Mucosa of descending colon (tissue), 3 donors: ENCODE data around the gene STAM. TPM values are rescaled to one million over a fixed set of nuclear protein-coding genes. Genes with fewer than 3 reads are reported as not detected.

Experiments
- ATAC-seq: fragments of 200-7000 bp; cut with Tn5 transposase; one replicate; pipeline ENCODE4 v1.9.1; 2020; ENCODE audit warnings: mild to moderate bottlenecking, moderate library complexity
- DNase-seq, 3 donors: peaks; one replicate each; pipeline ENCODE4 v3.0.0-alpha.2; 2020
- H3K36me3 ChIP-seq: fragments of 200-600 bp; one replicate; pipeline ENCODE4 v1.8.0; 2021; ENCODE audit warnings: low read depth, mild to moderate bottlenecking
- H3K4me1 ChIP-seq: fragments of 200-600 bp; one replicate; pipeline ENCODE4 v1.8.0; 2021; ENCODE audit warnings: low read depth, mild to moderate bottlenecking
- H3K4me3 ChIP-seq: fragments of 200-600 bp; one replicate; pipeline ENCODE4 v1.8.0; 2021; ENCODE audit warnings: mild to moderate bottlenecking
- H3K9me3 ChIP-seq: fragments of 200-600 bp; one replicate; pipeline ENCODE4 v1.8.0; 2021; ENCODE audit warnings: mild to moderate bottlenecking
- intact Hi-C, 2 donors: fragments of 100-400 bp; cut with DNase I in 1 of 2; cut with micrococcal nuclease in 1 of 2; formaldehyde crosslinking; loops; one replicate each; pipeline versions ENCODE4 v1.11.0 to v1.11.1; 2022; cut with DNase I, micrococcal nuclease
- total RNA-seq, 3 donors: library from RNA; stranded (reverse); fragmentation: NEBNext Ultra II Directional in 2 of 3; extraction: Animal tissue kit (Norgen Biotek cat#: 25700) in 2 of 3; gene quantifications; one replicate each; pipeline versions ENCODE4 v1.2.1 to v1.2.4, GENCODE V29; 2021 to 2023
- TF ChIP-seq, protein P1 (sequence below): fragments of 200-600 bp; IDR thresholded peaks from one replicate; pipeline ENCODE4 v1.8.0; 2022; ENCODE audit warnings: antibody characterized with exemption, mild to moderate bottlenecking
- donor health status: DM: no; HTN: no; CAD: no; lungs with moderate emphysema.
- donor health status: DM: no; HTN: no; CAD: no.
- donor health status: DM: no; HTN: yes; CAD: no.

STAM gene
- total RNA-seq, 3 donors from 2014 or later = 16.4 to 17.8 (median 17.6) TPM

DNA sequence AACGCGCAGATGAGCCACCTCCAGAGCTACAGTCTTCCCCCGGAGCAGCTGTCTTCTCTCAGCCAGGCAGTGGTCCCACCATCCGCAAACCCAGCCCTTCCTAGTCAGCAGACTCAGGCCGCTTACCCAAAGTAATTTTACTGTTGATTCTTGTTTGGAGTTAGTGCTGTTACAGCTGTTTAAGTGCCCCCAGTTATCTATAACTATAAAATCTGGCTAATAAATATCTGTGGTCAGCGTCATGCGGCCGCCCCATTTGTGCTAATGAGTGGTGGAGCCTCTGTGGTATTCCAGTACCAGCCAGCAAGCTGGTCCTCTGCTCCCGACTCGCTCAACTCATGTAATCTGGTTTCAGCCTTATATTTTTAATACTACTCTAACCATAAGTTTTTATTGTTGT, 64.9 kb downstream of the STAM start:
- Histone ChIP-seq H3K9me3 (no peaks in the 10 kb centered on the region), H3K4me3 (no peak overlapping the region), H3K36me3 (no peaks in the 10 kb centered on the region), H3K4me1 (no peaks in the 10 kb centered on the region)
- intact Hi-C loops = no loop called here
- ATAC-seq = no peak
- TF ChIP-seq, protein P1, sequence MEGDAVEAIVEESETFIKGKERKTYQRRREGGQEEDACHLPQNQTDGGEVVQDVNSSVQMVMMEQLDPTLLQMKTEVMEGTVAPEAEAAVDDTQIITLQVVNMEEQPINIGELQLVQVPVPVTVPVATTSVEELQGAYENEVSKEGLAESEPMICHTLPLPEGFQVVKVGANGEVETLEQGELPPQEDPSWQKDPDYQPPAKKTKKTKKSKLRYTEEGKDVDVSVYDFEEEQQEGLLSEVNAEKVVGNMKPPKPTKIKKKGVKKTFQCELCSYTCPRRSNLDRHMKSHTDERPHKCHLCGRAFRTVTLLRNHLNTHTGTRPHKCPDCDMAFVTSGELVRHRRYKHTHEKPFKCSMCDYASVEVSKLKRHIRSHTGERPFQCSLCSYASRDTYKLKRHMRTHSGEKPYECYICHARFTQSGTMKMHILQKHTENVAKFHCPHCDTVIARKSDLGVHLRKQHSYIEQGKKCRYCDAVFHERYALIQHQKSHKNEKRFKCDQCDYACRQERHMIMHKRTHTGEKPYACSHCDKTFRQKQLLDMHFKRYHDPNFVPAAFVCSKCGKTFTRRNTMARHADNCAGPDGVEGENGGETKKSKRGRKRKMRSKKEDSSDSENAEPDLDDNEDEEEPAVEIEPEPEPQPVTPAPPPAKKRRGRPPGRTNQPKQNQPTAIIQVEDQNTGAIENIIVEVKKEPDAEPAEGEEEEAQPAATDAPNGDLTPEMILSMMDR = no peak
- DNase-seq = no peak

DNA sequence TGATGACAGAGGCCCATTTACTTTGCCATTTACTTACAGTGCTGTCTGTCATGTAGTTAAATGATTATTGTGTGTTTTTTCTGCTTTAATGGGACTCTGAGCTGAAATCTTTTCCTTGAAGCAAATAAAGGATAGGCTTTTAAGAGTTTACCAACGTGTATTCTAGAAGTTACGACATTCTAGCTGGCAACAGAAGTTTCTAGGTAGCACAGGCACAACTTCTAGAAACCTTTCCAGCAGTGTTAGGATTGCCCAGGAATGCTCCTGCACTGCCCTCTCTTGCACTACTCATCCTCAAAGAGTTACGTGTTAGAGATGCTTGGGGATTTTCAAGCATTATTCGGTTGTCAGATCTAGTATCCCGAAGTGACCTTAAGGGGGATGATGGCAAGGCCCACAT, 65.5 kb downstream of the STAM start:
- no peaks in the 10 kb centered on the region for H3K36me3 ChIP-seq
- no peaks in the 10 kb centered on the region for H3K9me3 ChIP-seq
- H3K4me3 ChIP-seq = no peak overlapping the region
- no peaks in the 10 kb centered on the region for H3K4me1 ChIP-seq
- DNase-seq (no peak), ATAC-seq (no peak)
- intact Hi-C loops = no loop called here
- TF ChIP-seq, protein P1 = no peak

DNA sequence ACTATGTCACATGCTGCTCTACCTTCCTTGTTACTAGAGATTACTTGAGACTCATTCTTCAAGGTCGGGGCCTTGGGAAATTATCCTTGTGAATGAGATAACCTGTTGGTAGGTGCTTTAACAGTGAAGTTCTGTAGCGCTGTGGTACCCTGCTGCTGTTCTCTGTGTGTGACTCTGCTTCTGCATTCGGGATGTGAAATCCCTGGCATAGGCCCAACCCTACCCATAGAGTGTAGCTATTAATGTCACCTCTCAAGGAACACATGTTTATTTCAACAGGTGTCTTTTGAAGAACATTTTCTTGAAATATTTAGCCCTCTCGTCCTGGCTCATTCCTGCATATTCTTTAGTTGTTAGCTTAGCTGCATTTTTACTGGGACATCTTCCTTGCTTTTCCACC, 66.2 kb downstream of the STAM start:
- H3K36me3 ChIP-seq = no peaks in the 10 kb centered on the region
- no peak for DNase-seq
- intact Hi-C loops = no loop called here

DNA sequence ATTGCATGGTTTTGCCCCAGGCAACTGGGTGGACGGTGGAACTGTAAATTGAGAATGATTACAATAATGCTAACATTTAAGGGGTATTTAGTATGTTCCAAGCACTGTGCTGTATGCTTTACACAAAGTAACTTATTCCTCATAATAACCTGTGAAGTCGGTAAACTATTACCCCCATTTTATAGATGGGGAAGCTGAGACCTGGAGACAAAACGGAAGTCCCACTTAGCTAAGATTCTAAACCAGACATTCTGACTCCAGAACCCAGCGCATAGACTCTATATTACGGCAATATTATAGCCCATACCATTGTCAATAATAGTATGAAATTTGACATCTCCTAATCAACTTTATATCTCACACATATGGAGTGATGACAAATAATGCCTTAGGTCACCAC, 68.1 kb downstream of the STAM start:
- Histone ChIP-seq H3K9me3 (no peaks in the 10 kb centered on the region), H3K36me3 (no peaks in the 10 kb centered on the region), H3K4me1 (no peaks in the 10 kb centered on the region), H3K4me3 (no peak overlapping the region)
- TF ChIP-seq, protein P1 = no peak
- intact Hi-C loops = no loop called here
- ATAC-seq (no peak), DNase-seq (no peak)

More for the DNA sequence above, 66.2 kb downstream of the STAM start:
- Histone ChIP-seq H3K4me3 (no peak overlapping the region), H3K9me3 (no peaks in the 10 kb centered on the region), H3K4me1 (no peaks in the 10 kb centered on the region)
- ATAC-seq = no peak
- TF ChIP-seq, protein P1 = no peak

DNA sequence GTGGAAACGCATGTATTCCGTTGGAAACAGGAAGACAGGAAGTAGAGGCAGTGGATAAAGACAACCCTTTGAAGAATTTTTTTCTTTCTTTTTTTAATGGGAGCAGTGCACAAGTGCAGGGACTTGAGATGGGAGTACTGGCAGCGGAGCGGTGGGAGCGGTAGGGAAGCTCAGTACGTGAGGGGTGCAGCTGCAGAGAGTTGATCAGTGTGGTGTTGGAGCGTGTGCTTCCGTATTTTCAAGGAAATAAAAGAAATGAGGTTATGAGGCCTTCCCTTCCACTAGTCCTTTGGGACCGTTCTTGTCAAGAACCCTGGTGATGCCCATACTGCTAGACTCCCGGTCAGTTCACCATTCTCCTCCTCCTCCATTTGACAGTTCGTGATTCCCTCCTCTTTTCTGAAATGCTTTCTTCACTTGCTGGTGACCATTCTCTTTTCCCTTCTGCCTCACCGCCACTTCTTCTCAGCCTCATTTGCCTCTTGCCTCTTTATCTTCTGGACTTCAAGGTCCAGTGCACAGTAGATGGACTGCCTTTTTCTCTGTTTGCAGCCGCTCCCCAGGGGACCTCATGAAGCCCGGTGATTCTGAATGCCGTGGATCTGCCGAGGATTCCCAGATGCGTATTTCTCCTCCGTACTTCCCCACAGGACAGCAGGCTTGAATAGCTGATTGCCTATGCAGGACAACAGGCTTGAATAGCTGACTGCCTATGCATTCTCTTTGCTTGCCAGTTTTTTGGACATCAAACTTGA, 68.9 kb downstream of the STAM start:
- Histone ChIP-seq H3K36me3 (no peaks in the 10 kb centered on the region), H3K4me1 (no peaks in the 10 kb centered on the region), H3K9me3 (no peaks in the 10 kb centered on the region), H3K4me3 (no peak overlapping the region)
- TF ChIP-seq, protein P1 = no peak
- DNase-seq (no peak), ATAC-seq (no peak)
- intact Hi-C loops = no loop called here
